NCI-H2227 (cell line): ENCODE data around the gene DYNC1I2.
"Not testable (repeated sequence)": the region's sequence is repeated elsewhere in the genome, so short reads cannot be mapped to it uniquely, and the experiment has no call there.

ENCODE experiments used
- DNase-seq: peaks from one replicate; lab custom pipeline; 2025; ENCODE audit not compliant: unreplicated experiment; lab: John Stamatoyannopoulos, UW

Gene DYNC1I2

DNA sequence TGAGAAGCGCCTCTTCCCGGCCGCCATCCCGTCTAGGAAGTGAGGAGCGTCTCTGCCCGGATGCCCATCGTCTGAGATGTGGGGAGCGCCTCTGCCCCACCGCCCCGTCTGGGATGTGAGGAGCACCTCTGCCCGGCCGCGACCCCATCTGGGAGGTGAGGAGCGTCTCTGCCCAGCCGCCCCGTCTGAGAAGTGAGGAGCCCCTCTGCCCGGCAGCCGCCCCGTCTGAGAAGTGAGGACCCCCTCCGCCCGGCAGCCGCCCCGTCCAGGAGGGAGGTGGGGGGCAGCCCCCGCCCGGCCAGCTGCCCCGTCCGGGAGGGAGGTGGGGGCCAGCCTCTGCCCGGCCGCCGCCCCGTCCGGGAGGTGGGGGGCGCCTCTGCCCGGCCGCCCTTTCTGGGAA, 87.3 kb downstream of the DYNC1I2 start:
- not testable (repeated sequence) for DNase-seq

DNA sequence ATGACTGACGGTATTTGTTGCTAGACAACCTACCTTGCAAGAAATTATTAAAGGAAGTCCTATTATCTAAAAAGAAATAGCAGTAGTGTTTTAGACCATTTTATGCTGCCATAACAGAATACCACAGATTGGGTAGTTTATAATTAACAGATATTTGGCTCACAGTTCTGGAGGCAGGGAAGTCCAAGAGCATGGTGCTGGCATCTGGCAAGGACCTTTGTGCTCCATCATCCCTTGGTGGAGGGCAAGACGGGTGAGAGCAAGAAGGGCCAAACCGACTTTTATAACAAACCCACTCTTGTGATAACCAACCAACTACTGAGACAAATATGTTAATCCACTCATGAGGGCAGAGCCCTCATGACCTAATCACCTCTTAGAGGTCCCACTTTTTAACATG, 91.2 kb downstream of the DYNC1I2 start:
- DNase-seq = no peak

DNA sequence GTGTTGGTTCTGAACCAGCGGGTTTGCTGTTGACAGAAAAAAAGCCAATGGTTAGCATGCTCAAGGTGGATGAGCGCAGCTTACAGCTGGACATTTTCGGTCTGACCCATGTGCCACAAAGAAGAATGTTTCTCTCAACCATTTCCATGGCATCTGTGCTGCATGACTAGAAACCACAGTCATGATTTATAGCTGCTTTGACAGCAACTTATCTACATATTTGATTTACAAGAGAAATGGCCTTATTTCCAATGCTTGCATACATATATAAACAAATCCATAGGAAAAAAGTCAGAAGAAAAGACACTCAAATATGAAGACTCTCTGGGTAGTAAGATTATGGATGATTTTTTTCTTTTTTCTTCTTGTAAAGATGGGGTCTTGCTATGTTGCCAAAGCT, 98.2 kb downstream of the DYNC1I2 start:
- DNase-seq = no peak

GRCh38 chr2:171787333-171788072, 100.2 kb downstream of the DYNC1I2 start:
- no peak for DNase-seq

DNA sequence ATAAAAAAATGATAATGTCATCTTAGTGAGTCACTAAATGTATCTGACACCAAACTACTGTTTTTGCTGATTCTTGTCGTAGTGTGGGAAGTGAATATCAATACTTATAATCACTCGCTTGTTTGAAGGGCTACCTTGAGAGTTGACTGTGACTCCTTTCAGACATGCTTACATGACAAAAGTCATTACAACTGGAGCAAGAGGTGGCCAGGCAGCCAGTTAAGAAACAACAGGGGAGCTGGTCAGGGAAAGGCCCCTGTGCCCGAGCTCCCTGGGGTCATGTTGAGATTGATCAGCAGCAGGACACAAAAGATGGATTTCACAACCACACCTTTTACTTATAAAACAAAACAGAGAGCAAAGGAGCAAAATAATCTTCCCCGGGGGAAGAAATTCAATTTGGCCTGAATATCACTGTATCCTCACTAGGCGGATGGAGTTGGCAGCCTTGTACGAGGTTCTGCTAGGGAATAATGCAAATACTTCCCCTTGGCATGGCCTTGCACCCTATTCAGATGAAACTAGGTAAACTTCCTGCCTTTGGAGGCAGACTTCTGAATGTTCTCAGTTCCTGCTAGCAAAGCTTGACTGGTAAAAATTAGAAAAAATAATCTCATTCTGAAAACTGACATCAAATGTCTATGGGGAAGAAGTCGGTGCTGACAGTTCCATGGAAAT, 101.2 kb downstream of the DYNC1I2 start:
- DNase-seq = no peak

DNA sequence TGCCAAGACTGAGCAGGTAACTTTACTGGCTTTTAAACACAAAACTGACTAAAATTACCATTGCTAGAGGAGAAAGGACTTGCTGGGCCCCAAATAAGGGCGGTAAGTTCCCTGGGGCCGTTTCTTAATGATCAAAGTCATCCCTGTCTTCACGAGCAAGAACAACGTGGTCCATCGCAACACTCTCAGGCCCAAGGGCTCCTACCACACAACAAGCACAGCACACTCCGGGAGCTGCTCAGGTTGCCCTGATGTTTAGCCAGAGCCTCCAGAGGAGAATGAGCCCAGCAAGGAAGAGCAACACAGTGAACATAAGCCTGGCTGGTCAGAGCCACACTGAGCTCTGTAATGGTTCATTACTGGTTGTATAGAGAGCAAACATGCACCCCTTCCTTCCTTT, 102.7 kb downstream of the DYNC1I2 start:
- no peak for DNase-seq

- no peak for DNase-seq
Observed at GRCh38 chr2:171791361-171791760, 104.1 kb downstream of the DYNC1I2 start.

GRCh38 chr2:171792157-171792556, 104.9 kb downstream of the DYNC1I2 start:
- no peak for DNase-seq

DNA sequence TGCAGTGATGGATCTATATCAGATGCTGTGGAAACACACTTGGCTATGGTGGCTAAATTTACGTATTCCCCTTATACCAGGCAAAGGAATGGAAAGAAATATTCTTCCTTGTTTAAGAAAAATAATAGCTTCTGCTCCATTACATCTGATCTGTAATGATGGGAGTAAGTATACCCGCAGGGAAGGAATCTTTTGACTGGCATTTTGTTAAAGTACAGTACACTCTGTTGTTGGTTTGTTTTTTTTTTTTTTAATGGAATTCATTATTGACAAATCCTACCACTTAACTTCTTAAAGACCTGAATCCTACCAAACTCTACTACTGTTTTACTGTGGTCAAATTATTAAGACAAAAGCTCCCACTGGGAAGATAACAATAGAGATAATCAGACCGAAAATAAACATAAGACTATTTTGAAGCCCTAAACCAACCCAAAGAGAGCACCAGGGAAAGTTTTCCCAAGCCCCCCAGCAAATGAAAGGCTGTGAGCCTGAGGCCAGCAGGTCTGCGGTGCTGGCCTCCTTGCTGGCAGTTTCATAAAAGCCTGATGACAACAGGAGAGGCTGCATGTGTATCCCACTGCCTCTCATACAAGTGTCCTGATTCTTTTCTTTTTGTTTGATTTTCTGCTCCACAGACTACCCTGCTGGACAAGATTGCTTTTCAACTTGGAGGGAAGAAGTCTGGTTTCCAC, 105.8 kb downstream of the DYNC1I2 start:
- DNase-seq = peak; percentile 45

DNA sequence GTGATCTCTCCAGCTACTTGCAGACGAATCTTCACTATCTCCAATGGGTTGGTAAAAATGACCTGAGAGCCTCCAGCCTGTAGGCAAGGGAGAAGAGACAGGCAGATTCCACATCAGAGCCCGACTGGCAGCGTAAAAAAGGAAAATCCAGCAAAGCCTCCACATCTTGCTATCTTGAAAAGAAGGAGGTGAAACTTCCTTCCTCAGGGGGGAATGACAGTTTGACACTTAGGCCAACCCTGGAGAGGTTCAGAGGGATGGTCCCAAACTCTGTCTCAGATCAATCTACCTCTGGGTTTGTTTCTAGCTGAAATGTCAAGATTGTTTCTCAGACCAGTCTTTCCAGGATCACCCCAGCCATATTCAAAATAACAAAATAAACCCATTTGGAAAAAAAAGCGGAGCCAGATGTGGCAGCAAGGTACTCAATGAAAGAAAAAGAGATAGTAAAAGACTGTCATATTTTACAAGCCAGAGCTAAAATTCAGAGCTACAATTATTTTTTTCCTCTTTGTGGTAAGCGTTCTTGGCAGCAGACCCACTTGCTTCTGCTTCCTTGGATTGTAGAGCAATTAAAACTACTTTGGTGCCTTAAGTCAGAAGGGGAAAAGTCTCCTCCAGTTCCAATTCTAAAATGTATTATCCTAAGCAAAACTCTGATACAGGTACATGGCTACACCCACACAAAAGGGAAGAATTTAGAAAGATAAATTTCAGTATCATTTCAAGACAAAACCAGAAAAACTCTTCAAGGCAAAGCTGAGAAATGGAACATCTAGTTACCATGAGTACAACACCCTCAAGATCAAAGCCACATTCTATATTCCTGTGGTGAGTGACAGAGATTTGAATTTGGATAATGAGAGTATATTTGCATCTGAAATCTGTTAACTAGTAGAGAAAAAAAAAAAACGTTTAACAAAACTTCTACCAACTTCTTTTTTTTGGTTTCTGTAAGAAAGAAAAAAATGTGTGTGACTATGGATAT, 106.7 kb downstream of the DYNC1I2 start:
- DNase-seq = no peak

GRCh38 chr2:171794918-171795317, 107.6 kb downstream of the DYNC1I2 start:
- DNase-seq = no peak
